DOHH2 (cell line): ENCODE results near the gene ABCG8.

Experiments
- H3F3A ChIP-seq: fragments of 200-600 bp; sonication (generic), shearing (Covaris generic); 2 replicates; pipeline ENCODE4 v1.6.0; 2016; ENCODE audit warnings: antibody characterized with exemption, mild to moderate bottlenecking; ENCODE audit not compliant: control insufficient read depth, insufficient read depth
- H3K27ac ChIP-seq: fragments of 200-600 bp; sonication (generic); 2 replicates; pipeline ENCODE4 v1.5.1; 2014; ENCODE audit warnings: low read depth, mild to moderate bottlenecking, low read length, moderate library complexity
- H3K27me3 ChIP-seq: fragments of 200-600 bp; sonication (generic); 2 replicates; pipeline ENCODE4 v1.6.1; 2014; ENCODE audit warnings: mild to moderate bottlenecking, low read length, mixed read lengths; ENCODE audit not compliant: control insufficient read depth
- H3K36me3 ChIP-seq: fragments of 200-600 bp; sonication (generic); 2 replicates; pipeline ENCODE4 v1.6.1; 2014; ENCODE audit warnings: mild to moderate bottlenecking, low read length, moderate library complexity, mixed read lengths; ENCODE audit not compliant: control insufficient read depth
- H3K4me1 ChIP-seq: fragments of 200-600 bp; sonication (generic); 2 replicates; pipeline ENCODE4 v1.6.1; 2014; ENCODE audit warnings: mild to moderate bottlenecking, low read length, mixed read lengths; ENCODE audit not compliant: control insufficient read depth
- H3K4me2 ChIP-seq: fragments of 200-600 bp; sonication (generic); 2 replicates; pipeline ENCODE4 v1.6.0; 2014; ENCODE audit warnings: mild to moderate bottlenecking, low read length, moderate library complexity
- H3K4me3 ChIP-seq: fragments of 200-600 bp; sonication (generic); 2 replicates; pipeline ENCODE4 v1.5.1; 2014; ENCODE audit warnings: mild to moderate bottlenecking, low read length, mixed read lengths
- H3K79me2 ChIP-seq: fragments of 200-600 bp; sonication (generic); 2 replicates; pipeline ENCODE4 v1.6.1; 2014; ENCODE audit warnings: mild to moderate bottlenecking, low read length, mixed read lengths; ENCODE audit not compliant: control insufficient read depth
- H3K9me2 ChIP-seq: fragments of 200-600 bp; sonication (generic); replicated peaks from 2 replicates; pipeline ENCODE4 v1.6.1; 2014; ENCODE audit warnings: mild to moderate bottlenecking, low read length, mixed read lengths; ENCODE audit not compliant: control insufficient read depth
- H3K9me3 ChIP-seq: fragments of 200-600 bp; sonication (generic); 2 replicates; pipeline ENCODE4 v1.6.1; 2014; ENCODE audit warnings: antibody characterized with exemption, low read length, mixed read lengths; ENCODE audit not compliant: control insufficient read depth, insufficient read depth
- H4K20me1 ChIP-seq: fragments of 200-600 bp; sonication (generic); 2 replicates; pipeline ENCODE4 v1.6.0; 2014; ENCODE audit warnings: low read depth, mild to moderate bottlenecking, antibody characterized with exemption, low read length, moderate library complexity; ENCODE audit not compliant: control insufficient read depth, insufficient read depth
- CTCF ChIP-seq: fragments of 200-600 bp; sonication (generic); IDR thresholded peaks from one replicate; pipeline ENCODE4 v1.5.1; 2014; ENCODE audit warnings: antibody characterized with exemption, mild to moderate bottlenecking, low read depth, low read length; ENCODE audit not compliant: poor library complexity, severe bottlenecking
- EZH2phosphoT487 ChIP-seq: fragments of 200-600 bp; sonication (generic); IDR thresholded peaks from 2 replicates; pipeline ENCODE4 v1.6.1; 2017; ENCODE audit warnings: borderline replicate concordance, mild to moderate bottlenecking, antibody characterized with exemption, low read length, moderate library complexity, mixed read lengths

Gene ABCG8

GRCh38 chr2:43885132-43885632, 46.4 kb downstream of the ABCG8 start:
- H3K27ac ChIP-seq = no peak overlapping the region

GRCh38 chr2:43887176-43887575, 48.4 kb downstream of the ABCG8 start:
- H3K9me2 ChIP-seq = no peaks in the 10 kb centered on the region
- no peaks in the 10 kb centered on the region for H3K9me3 ChIP-seq
- H3K4me1 ChIP-seq = no peaks in the 10 kb centered on the region
- no peak overlapping the region for H3K4me3 ChIP-seq
- peaks cover 49% of the 10 kb centered on the region for H3K36me3 ChIP-seq
- H3K4me2 ChIP-seq = no peak overlapping the region
- no peak for TF ChIP-seq EZH2phosphoT487
- TF ChIP-seq CTCF = no peak
- H3K27ac ChIP-seq = no peak overlapping the region
- H4K20me1 ChIP-seq = no peaks in the 10 kb centered on the region; the same call in 1 of the 2 replicates
- H3F3A ChIP-seq = peaks cover 8% of the 10 kb centered on the region
- no peaks in the 10 kb centered on the region for H3K27me3 ChIP-seq
- no peaks in the 10 kb centered on the region for H3K79me2 ChIP-seq

More at GRCh38 chr2:43885132-43885632, 46.4 kb downstream of the ABCG8 start:
- Histone ChIP-seq H3K27me3 (no peaks in the 10 kb centered on the region), H3K36me3 (peaks cover 32% of the 10 kb centered on the region), H3K4me1 (no peaks in the 10 kb centered on the region), H4K20me1 (no peaks in the 10 kb centered on the region; the same call in 1 of the 2 replicates), H3K4me2 (no peak overlapping the region), H3K79me2 (no peaks in the 10 kb centered on the region), H3K9me2 (no peaks in the 10 kb centered on the region), H3K4me3 (no peak overlapping the region), H3K9me3 (no peaks in the 10 kb centered on the region), H3F3A (peaks cover 9% of the 10 kb centered on the region)
- TF ChIP-seq EZH2phosphoT487 (no peak), CTCF (no peak)

GRCh38 chr2:43889416-43889815, 50.6 kb downstream of the ABCG8 start:
- H3K9me2 ChIP-seq = no peaks in the 10 kb centered on the region
- no peak overlapping the region for H3K4me3 ChIP-seq
- H3K4me1 ChIP-seq = no peaks in the 10 kb centered on the region
- H3K27ac ChIP-seq = no peak overlapping the region
- no peak overlapping the region for H3K4me2 ChIP-seq
- peaks cover 9% of the 10 kb centered on the region for H3F3A ChIP-seq
- no peaks in the 10 kb centered on the region; the same call in 1 of the 2 replicates for H4K20me1 ChIP-seq
- no peaks in the 10 kb centered on the region for H3K9me3 ChIP-seq
- H3K79me2 ChIP-seq = no peaks in the 10 kb centered on the region
- TF ChIP-seq EZH2phosphoT487 (no peak), CTCF (no peak)
- H3K36me3 ChIP-seq = peaks cover 72% of the 10 kb centered on the region
- H3K27me3 ChIP-seq = no peaks in the 10 kb centered on the region

- no peaks in the 10 kb centered on the region for H3K9me3 ChIP-seq
- peaks cover 86% of the 10 kb centered on the region for H3K36me3 ChIP-seq
- no peak overlapping the region for H3K4me2 ChIP-seq
- no peak overlapping the region for H3K4me3 ChIP-seq
- TF ChIP-seq EZH2phosphoT487 (no peak), CTCF (no peak)
- peaks cover 7% of the 10 kb centered on the region for H3F3A ChIP-seq
- H4K20me1 ChIP-seq = no peaks in the 10 kb centered on the region; the same call in 1 of the 2 replicates
- H3K79me2 ChIP-seq = no peaks in the 10 kb centered on the region
- no peaks in the 10 kb centered on the region for H3K27me3 ChIP-seq
- H3K9me2 ChIP-seq = no peaks in the 10 kb centered on the region
- H3K27ac ChIP-seq = no peak overlapping the region
- H3K4me1 ChIP-seq = no peaks in the 10 kb centered on the region
Observed at GRCh38 chr2:43890855-43891254, 52.1 kb downstream of the ABCG8 start.
